H9 (cell line): ENCODE data around the gene EPB41L2. TPM values are rescaled to one million over a fixed set of nuclear protein-coding genes. Genes with fewer than 3 reads are reported as not detected.

Source experiments
- DNase-seq: peaks from one replicate; pipeline ENCODE4 v3.0.0-alpha.2; 2017
- H2AFZ ChIP-seq: one replicate; pipeline ENCODE4 v1.6.1; 2013; ENCODE audit warnings: mild to moderate bottlenecking, low read length, control low read depth, moderate library complexity
- H2AK5ac ChIP-seq: 2 replicates; pipeline ENCODE4 v1.6.1; 2013; ENCODE audit warnings: low read length, control low read depth, mixed read lengths; ENCODE audit not compliant: insufficient read length
- H2BK120ac ChIP-seq: one replicate; pipeline ENCODE4 v1.6.1; 2013; ENCODE audit warnings: low read depth, mild to moderate bottlenecking, low read length, control low read depth, inconsistent platforms; ENCODE audit not compliant: poor library complexity, severe bottlenecking
- H2BK12ac ChIP-seq: 2 replicates; pipeline ENCODE4 v1.6.1; 2013; ENCODE audit warnings: low read length, control low read depth, mixed read lengths, low read depth; ENCODE audit not compliant: insufficient read length
- H2BK15ac ChIP-seq: 2 replicates; pipeline ENCODE4 v1.6.1; 2013; ENCODE audit warnings: low read depth, low read length, control low read depth
- H2BK20ac ChIP-seq: one replicate; pipeline ENCODE4 v1.6.1; 2013; ENCODE audit warnings: low read depth, mild to moderate bottlenecking, low read length, control low read depth, inconsistent platforms; ENCODE audit not compliant: poor library complexity, severe bottlenecking
- H2BK5ac ChIP-seq: 2 replicates; pipeline ENCODE4 v1.6.1; 2013; ENCODE audit warnings: low read length, control low read depth, mixed read lengths; ENCODE audit not compliant: insufficient read length
- H3K14ac ChIP-seq: 2 replicates; pipeline ENCODE4 v1.6.1; 2013; ENCODE audit warnings: low read length, control low read depth; ENCODE audit not compliant: insufficient read depth
- H3K18ac ChIP-seq: 2 replicates; pipeline ENCODE4 v1.6.1; 2013; ENCODE audit warnings: low read depth, mild to moderate bottlenecking, mixed read lengths, low read length, control low read depth; ENCODE audit not compliant: insufficient read length
- H3K23ac ChIP-seq: 2 replicates; pipeline ENCODE4 v1.6.1; 2013; ENCODE audit warnings: low read length, control low read depth, mixed read lengths, low read depth; ENCODE audit not compliant: insufficient read length
- H3K23me2 ChIP-seq: 2 replicates; pipeline ENCODE4 v1.6.1; 2013; ENCODE audit warnings: low read depth, mild to moderate bottlenecking, mixed read lengths, low read length, control low read depth; ENCODE audit not compliant: insufficient read length, poor library complexity, severe bottlenecking
- H3K27ac ChIP-seq: 2 replicates; pipeline ENCODE4 v1.5.1; 2013; ENCODE audit warnings: low read length, control low read depth, mixed read lengths, low read depth; ENCODE audit not compliant: insufficient read length
- H3K27me3 ChIP-seq: 2 replicates; pipeline ENCODE4 v1.6.1; 2013; ENCODE audit warnings: low read length, control low read depth, inconsistent platforms; ENCODE audit not compliant: insufficient read depth
- H3K4ac ChIP-seq: 2 replicates; pipeline ENCODE4 v1.6.1; 2013; ENCODE audit warnings: low read depth, mild to moderate bottlenecking, control low read depth, inconsistent platforms, low read length, moderate library complexity
- H3K4me1 ChIP-seq: 2 replicates; pipeline ENCODE4 v1.6.1; 2013; ENCODE audit warnings: low read length, control low read depth, inconsistent platforms; ENCODE audit not compliant: insufficient read depth
- H3K4me2 ChIP-seq: 2 replicates; pipeline ENCODE4 v1.6.1; 2013; ENCODE audit warnings: low read length, control low read depth, mixed read lengths; ENCODE audit not compliant: insufficient read length, insufficient read depth
- H3K56ac ChIP-seq: 2 replicates; pipeline ENCODE4 v1.6.1; 2013; ENCODE audit warnings: low read depth, mild to moderate bottlenecking, mixed read lengths, low read length, control low read depth; ENCODE audit not compliant: insufficient read length
- H3K79me1 ChIP-seq: 2 replicates; pipeline ENCODE4 v1.6.1; 2013; ENCODE audit warnings: low read depth, mild to moderate bottlenecking, moderate library complexity, low read length, control low read depth, inconsistent platforms; ENCODE audit not compliant: insufficient read depth, poor library complexity, severe bottlenecking
- H3K79me2 ChIP-seq: 2 replicates; pipeline ENCODE4 v1.6.1; 2013; ENCODE audit warnings: low read length, control low read depth, inconsistent platforms; ENCODE audit not compliant: insufficient read depth
- H3K9ac ChIP-seq: 2 replicates; pipeline ENCODE4 v1.6.1; 2013; ENCODE audit warnings: low read length, control low read depth, mixed read lengths; ENCODE audit not compliant: insufficient read length; ENCODE audit errors: extremely low read depth
- H3K9me3 ChIP-seq: one replicate; pipeline ENCODE4 v1.6.1; 2013; ENCODE audit warnings: low read depth, low read length, inconsistent platforms; ENCODE audit not compliant: control insufficient read depth
- H3T11ph ChIP-seq: one replicate; pipeline ENCODE4 v1.6.1; 2013; ENCODE audit warnings: mild to moderate bottlenecking, low read length, control low read depth, inconsistent platforms
- H4K20me1 ChIP-seq: one replicate; pipeline ENCODE4 v1.6.1; 2013; ENCODE audit not compliant: control insufficient read depth, insufficient read length, insufficient read depth
- H4K5ac ChIP-seq: 2 replicates; pipeline ENCODE4 v1.6.1; 2013; ENCODE audit warnings: low read depth, mild to moderate bottlenecking, mixed read lengths, low read length, control low read depth; ENCODE audit not compliant: insufficient read length
- H4K8ac ChIP-seq: replicated peaks from 2 replicates; pipeline ENCODE4 v1.6.1; 2013; ENCODE audit warnings: low read length, control low read depth, mixed read lengths, low read depth; ENCODE audit not compliant: insufficient read length
- H4K91ac ChIP-seq: 2 replicates; pipeline ENCODE4 v1.6.1; 2013; ENCODE audit warnings: low read depth, mild to moderate bottlenecking, moderate library complexity, mixed read lengths, low read length, control low read depth; ENCODE audit not compliant: insufficient read length
- H3K27ac Mint-ChIP-seq, 3 experiments: 2 replicates in 2 of 3; 3 replicates in 1 of 3; pipeline ENCODE4 v1.8.0; 2020 to 2021; ENCODE audit warnings: mixed read lengths in 3 of 3, mild to moderate bottlenecking in 1 of 3, moderate library complexity in 1 of 3
- H3K27me3 Mint-ChIP-seq: 2 replicates; pipeline ENCODE4 v1.8.0; 2021; ENCODE audit warnings: low read depth, mild to moderate bottlenecking, moderate library complexity, mixed read lengths
- H3K36me3 Mint-ChIP-seq, 3 experiments: 2 replicates in 2 of 3; 3 replicates in 1 of 3; pipeline ENCODE4 v1.8.0; 2020 to 2021; ENCODE audit warnings: low read depth in 3 of 3, mixed read lengths in 3 of 3; ENCODE audit not compliant: insufficient read depth in 1 of 3
- H3K4me1 Mint-ChIP-seq, 2 experiments: 2 replicates each; pipeline ENCODE4 v1.8.0; 2020; ENCODE audit warnings: mixed read lengths in 2 of 2
- H3K4me3 Mint-ChIP-seq, 2 experiments: 2 replicates in 1 of 2; 3 replicates in 1 of 2; pipeline ENCODE4 v1.8.0; 2020 to 2021; ENCODE audit warnings: mild to moderate bottlenecking in 2 of 2, mixed read lengths in 2 of 2, moderate library complexity in 1 of 2
- H3K9me3 Mint-ChIP-seq, 2 experiments: 2 replicates in 1 of 2; 3 replicates in 1 of 2; pipeline ENCODE4 v1.8.0; 2020; ENCODE audit warnings: mild to moderate bottlenecking in 2 of 2, mixed read lengths in 2 of 2, moderate library complexity in 1 of 2
- CTCF ChIP-seq: fragments of 200-600 bp; sonication (generic); conservative IDR thresholded peaks from 3 replicates; pipeline ENCODE4 v1.8.0; 2021; ENCODE audit warnings: antibody characterized with exemption, mild to moderate bottlenecking
- WGBS: extraction: QIAGEN DNeasy Blood & Tissue Kit; methylation state at CpG from one replicate; pipeline ENCODE4 v1.1.7; 2013; ENCODE audit warnings: missing lambda C conversion rate, low lambda C conversion rate, mixed read lengths; ENCODE audit not compliant: insufficient read length; ENCODE audit errors: extremely low coverage; 5-methylcytosine and 5-hydroxymethylcytosine counted together
- total RNA-seq: library from RNA; stranded (reverse); gene quantifications from 2 replicates; pipeline ENCODE4 v1.2.1, GENCODE V29; 2021

Gene EPB41L2
- total RNA-seq, 1 experiment from 2014 or later, result 90.2 TPM

GRCh38 chr6:130794010-130794697 is 268.9 kb downstream of the EPB41L2 start:
- peaks cover 0 to 2% (median 2%) of the 10 kb centered on the region in 3 experiments; a peak in 2 of 7 replicates for H3K36me3 Mint-ChIP-seq
- no peak overlapping the region for H4K8ac ChIP-seq
- H4K5ac ChIP-seq, result no peak overlapping the region
- H3K9me3 ChIP-seq, result no peaks in the 10 kb centered on the region
- DNase-seq, result no peak
- no peak overlapping the region for H3T11ph ChIP-seq
- no peak overlapping the region for H2BK20ac ChIP-seq
- peak overlapping the region; percentile 48 for H2AFZ ChIP-seq
- H3K4me2 ChIP-seq, result no peak overlapping the region
- H3K79me2 ChIP-seq, result no peaks in the 10 kb centered on the region
- peak overlapping the region; percentile 6 to 89 (median 13); a peak in 4 of 7 replicates for H3K27ac Mint-ChIP-seq
- no peak overlapping the region for H3K56ac ChIP-seq
- peaks cover 25 to 33% of the 10 kb centered on the region in 2 experiments for H3K4me1 Mint-ChIP-seq
- no CpG with 5 or more reads among the region's 1 CpG for WGBS
- H3K9ac ChIP-seq, result no peak overlapping the region
- no peak overlapping the region for H3K23ac ChIP-seq
- H3K18ac ChIP-seq, result no peak overlapping the region
- H4K91ac ChIP-seq, result no peak overlapping the region
- H3K79me1 ChIP-seq, result no peaks in the 10 kb centered on the region
- H3K4me3 Mint-ChIP-seq, result no peak overlapping the region; a peak in 1 of 5 replicates
- no peaks in the 10 kb centered on the region for H4K20me1 ChIP-seq
- H2BK120ac ChIP-seq, result no peak overlapping the region
- no peak overlapping the region for H3K4ac ChIP-seq
- TF ChIP-seq CTCF, result no peak
- peaks cover 0 to 3% of the 10 kb centered on the region in 2 experiments; a peak in 3 of 5 replicates for H3K9me3 Mint-ChIP-seq
- H2BK5ac ChIP-seq, result no peak overlapping the region
- no peaks in the 10 kb centered on the region for H3K27me3 Mint-ChIP-seq
- H2BK12ac ChIP-seq, result no peak overlapping the region
- no peak overlapping the region for H3K27ac ChIP-seq
- no peaks in the 10 kb centered on the region for H3K23me2 ChIP-seq
- peaks cover 9% of the 10 kb centered on the region; the same call in 1 of the 2 replicates for H3K4me1 ChIP-seq
- H3K27me3 ChIP-seq, result no peaks in the 10 kb centered on the region; the same call in 1 of the 2 replicates
- H3K14ac ChIP-seq, result no peak overlapping the region; the same call in 1 of the 2 replicates
- H2AK5ac ChIP-seq, result no peak overlapping the region
- H2BK15ac ChIP-seq, result no peak overlapping the region

Other genes with a start within 250 kb of the EPB41L2 start
- gene SMLR1, start 235.8 kb downstream of the EPB41L2 start, total RNA-seq, result not detected in 2 replicates
- 7.6 and 9.8 TPM in 2 replicates for gene AKAP7, start 72.2 kb upstream of the EPB41L2 start, total RNA-seq